Adrenal gland (tissue), 12 donors: ENCODE results near the gene SPOCK3. TPM values are rescaled to one million over a fixed set of nuclear protein-coding genes. Genes with fewer than 3 reads are reported as not detected.
"Not testable (repeated sequence)": the region's sequence is repeated elsewhere in the genome, so short reads cannot be mapped to it uniquely, and the experiment has no call there.

Source experiments
- DNase-seq, 7 donors: peaks; one replicate each; pipeline ENCODE4 v3.0.0-alpha.2; 2019 to 2020
- H3K27ac ChIP-seq, 5 donors: fragments of 200-600 bp; sonication (generic) in 4 of 5; 1 replicate in 3 of 5; 2 replicates in 2 of 5; pipeline versions ENCODE4 v1.5.1 to v1.8.0; 2016 to 2020; ENCODE audit warnings: mild to moderate bottlenecking in 1 of 5
- H3K27me3 ChIP-seq: fragments of 200-600 bp; 2 replicates; pipeline ENCODE4 v1.8.0; 2021
- H3K36me3 ChIP-seq, 2 donors: fragments of 200-600 bp; replicated peaks in 1 of 2; 1 replicate in 1 of 2; 2 replicates in 1 of 2; pipeline versions ENCODE4 v1.5.1 to v1.8.0; 2018 to 2022
- H3K4me1 ChIP-seq, 2 donors: fragments of 200-600 bp; replicated peaks in 1 of 2; 1 replicate in 1 of 2; 2 replicates in 1 of 2; pipeline versions ENCODE4 v1.5.1 to v1.8.0; 2018 to 2021
- H3K4me3 ChIP-seq, 4 donors: fragments of 200-600 bp; sonication (generic) in 3 of 4; one replicate each; pipeline ENCODE4 v1.5.1; 2016 to 2018
- H3K9me3 ChIP-seq, 3 donors: fragments of 200-600 bp; sonication (generic) in 1 of 3; replicated peaks in 1 of 3; 1 replicate in 2 of 3; 2 replicates in 1 of 3; pipeline versions ENCODE4 v1.5.1 to v1.8.0; 2016 to 2021
- POLR2A ChIP-seq, 2 donors: fragments of 450-650 bp; IDR thresholded peaks; one replicate each; pipeline ENCODE4 v1.6.1; 2017; ENCODE audit warnings: antibody characterized with exemption in 2 of 2, mild to moderate bottlenecking in 2 of 2, moderate library complexity in 1 of 2
- WGBS, 4 donors: extraction: QIAGEN DNeasy Blood & Tissue Kit in 2 of 4; methylation state at CpG; one replicate each; pipeline versions ENCODE4 v1.1.5 to v1.1.7; 2013 to 2017; 5-methylcytosine and 5-hydroxymethylcytosine counted together
- intact Hi-C, 2 donors: fragments of 100-400 bp; cut with DNase I; formaldehyde crosslinking; loops; one replicate each; pipeline versions ENCODE4 v1.14.1 to v1.15.0; 2022 to 2023
- polyA plus RNA-seq, 3 donors: library from polyadenylated mRNA; stranded (reverse); fragments of 200-250 nt in 2 of 3; fragments of 350-450 nt in 1 of 3; fragmentation: Illumina TruSeq in 1 of 3; extraction: RNeasy Lipid Tissue Mini Kit (QIAGEN cat#74804) in 1 of 3; gene quantifications; one replicate each; pipeline ENCODE4 v1.2.3, GENCODE V29; 2013 to 2014
- total RNA-seq, 9 donors: library from RNA; depleted of rRNA in 4 of 9; stranded (reverse); fragments of >200 nt in 4 of 9; fragments of 120-200 nt in 1 of 9; fragmentation: NEBNext Ultra II Directional in 1 of 9; extraction: Animal tissue kit (Norgen Biotek cat#: 25700) in 1 of 9; gene quantifications; one replicate each; pipeline versions ENCODE4 v1.1.0 to v1.2.4, GENCODE V29; 2013 to 2023
- TF ChIP-seq, protein P1 (sequence below), 6 experiments: fragments of 450-650 bp in 4 of 6; fragments of 200-600 bp in 2 of 6; sonication (generic) in 1 of 6; IDR thresholded peaks; 1 replicate in 5 of 6; 2 replicates in 1 of 6; pipeline versions ENCODE4 v1.5.1 to v1.8.0; 2016 to 2021; ENCODE audit warnings: antibody characterized with exemption in 6 of 6, mild to moderate bottlenecking in 2 of 6, moderate library complexity in 1 of 6
- donor health status: healthy with polysubstance abuse.
- donor health status: Bipolar disorder and iron deficiency.
- donor health status: DM: yes; HTN: yes; CAD: no.
- donor health status: DM: no; HTN: no; CAD: no.
- donor health status: DM: no; HTN: no; CAD: no.
- donor health status: DM: yes; HTN: yes; CAD: no.

SPOCK3 gene
- total and polyA plus RNA-seq, 12 donors = 0.18 to 30.3 (median 3.0) TPM; not detected in 1

DNA sequence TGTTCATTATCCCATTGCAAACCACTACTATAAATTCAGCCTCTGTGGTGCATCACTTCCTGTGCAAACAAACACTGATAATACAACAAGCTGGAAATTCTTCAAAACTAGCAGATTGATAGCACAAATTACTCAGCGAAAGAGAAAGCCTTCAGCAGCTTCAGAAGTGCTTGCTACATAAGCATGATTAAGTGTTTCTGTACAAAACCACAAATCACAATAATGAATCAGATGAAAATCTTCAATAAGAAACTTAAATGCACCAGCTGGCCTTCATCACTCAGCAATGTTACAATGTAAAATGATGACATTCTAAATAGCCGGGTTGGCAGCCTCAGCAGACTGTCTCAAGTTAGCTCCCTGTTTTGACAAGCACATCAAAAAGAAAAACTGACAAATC is 262.2 kb downstream of the SPOCK3 start:
- Histone ChIP-seq H3K27ac (no peak overlapping the region), H3K4me3 (no peak overlapping the region), H3K4me1 (no peaks in the 10 kb centered on the region), H3K27me3 (no peaks in the 10 kb centered on the region), H3K36me3 (no peaks in the 10 kb centered on the region), H3K9me3 (peaks cover 0 to 5% (median 0%) of the 10 kb centered on the region in 3 donors)
- intact Hi-C loops = no loop called here
- DNase-seq = no peak
- WGBS, 4 donors = 5 to 20% (median 12%) methylated on average over 2 of the region's 2 CpGs
- TF ChIP-seq, protein P1, sequence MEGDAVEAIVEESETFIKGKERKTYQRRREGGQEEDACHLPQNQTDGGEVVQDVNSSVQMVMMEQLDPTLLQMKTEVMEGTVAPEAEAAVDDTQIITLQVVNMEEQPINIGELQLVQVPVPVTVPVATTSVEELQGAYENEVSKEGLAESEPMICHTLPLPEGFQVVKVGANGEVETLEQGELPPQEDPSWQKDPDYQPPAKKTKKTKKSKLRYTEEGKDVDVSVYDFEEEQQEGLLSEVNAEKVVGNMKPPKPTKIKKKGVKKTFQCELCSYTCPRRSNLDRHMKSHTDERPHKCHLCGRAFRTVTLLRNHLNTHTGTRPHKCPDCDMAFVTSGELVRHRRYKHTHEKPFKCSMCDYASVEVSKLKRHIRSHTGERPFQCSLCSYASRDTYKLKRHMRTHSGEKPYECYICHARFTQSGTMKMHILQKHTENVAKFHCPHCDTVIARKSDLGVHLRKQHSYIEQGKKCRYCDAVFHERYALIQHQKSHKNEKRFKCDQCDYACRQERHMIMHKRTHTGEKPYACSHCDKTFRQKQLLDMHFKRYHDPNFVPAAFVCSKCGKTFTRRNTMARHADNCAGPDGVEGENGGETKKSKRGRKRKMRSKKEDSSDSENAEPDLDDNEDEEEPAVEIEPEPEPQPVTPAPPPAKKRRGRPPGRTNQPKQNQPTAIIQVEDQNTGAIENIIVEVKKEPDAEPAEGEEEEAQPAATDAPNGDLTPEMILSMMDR (IDR thresholded peaks at IDR 0.05) = no peak
- TF ChIP-seq POLR2A (IDR thresholded peaks at IDR 0.05) = no peak

DNA sequence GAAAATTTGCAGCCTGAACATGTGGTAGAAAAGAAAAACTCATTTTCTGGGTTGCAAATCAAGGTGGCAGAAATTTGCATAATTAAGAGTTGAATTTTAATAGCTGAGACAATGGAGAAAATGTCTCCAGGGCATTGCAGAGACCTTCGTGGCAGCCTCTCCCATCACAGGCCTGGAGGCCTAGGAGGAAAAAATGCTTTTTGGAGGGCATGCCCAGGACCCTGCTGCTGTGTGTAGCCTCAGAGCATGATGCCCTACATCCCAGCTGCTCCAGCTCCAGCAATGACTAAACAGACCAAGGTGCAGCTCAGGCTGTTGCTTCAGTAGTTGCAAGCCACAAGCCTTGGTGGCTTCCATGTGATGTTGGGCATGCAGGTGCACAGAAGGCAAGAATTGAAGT is 266.1 kb downstream of the SPOCK3 start:
- DNase-seq, H3K27ac ChIP-seq, H3K9me3 ChIP-seq, H3K27me3 ChIP-seq, H3K4me3 ChIP-seq, H3K36me3 ChIP-seq, H3K4me1 ChIP-seq, intact Hi-C loops: not testable (repeated sequence)
- WGBS, 4 donors = 50 to 71% (median 61%) methylated on average over 1 of the region's 1 CpG

DNA sequence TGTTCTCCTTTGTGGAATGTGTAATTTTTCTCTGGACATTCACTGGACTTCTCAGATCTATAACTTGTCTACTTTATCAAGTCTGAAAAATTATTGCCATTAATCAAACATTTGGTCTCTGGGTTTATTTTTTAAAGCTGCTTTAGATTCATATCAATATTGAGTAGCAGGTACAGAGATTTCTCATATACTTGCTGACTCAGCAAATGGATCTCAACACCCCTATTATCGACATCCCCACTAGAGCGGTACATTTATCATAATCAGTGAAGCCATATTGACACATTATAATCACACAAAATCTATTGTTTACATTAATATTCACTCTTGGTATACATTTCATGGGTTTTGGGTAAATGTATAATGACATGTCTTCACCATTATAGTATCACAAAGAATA is 268.7 kb downstream of the SPOCK3 start:
- no peaks in the 10 kb centered on the region for H3K9me3 ChIP-seq
- H3K27ac ChIP-seq = no peak overlapping the region
- no peaks in the 10 kb centered on the region for H3K36me3 ChIP-seq
- no peak overlapping the region for H3K4me3 ChIP-seq
- WGBS, 4 donors = 86 to 96% (median 89%) methylated on average over 2 of the region's 2 CpGs
- intact Hi-C loops = no loop called here
- no peaks in the 10 kb centered on the region for H3K27me3 ChIP-seq
- no peak for DNase-seq
- TF ChIP-seq POLR2A (IDR thresholded peaks at IDR 0.05) = no peak
- TF ChIP-seq, protein P1 (IDR thresholded peaks at IDR 0.05) = no peak
- no peaks in the 10 kb centered on the region for H3K4me1 ChIP-seq

DNA sequence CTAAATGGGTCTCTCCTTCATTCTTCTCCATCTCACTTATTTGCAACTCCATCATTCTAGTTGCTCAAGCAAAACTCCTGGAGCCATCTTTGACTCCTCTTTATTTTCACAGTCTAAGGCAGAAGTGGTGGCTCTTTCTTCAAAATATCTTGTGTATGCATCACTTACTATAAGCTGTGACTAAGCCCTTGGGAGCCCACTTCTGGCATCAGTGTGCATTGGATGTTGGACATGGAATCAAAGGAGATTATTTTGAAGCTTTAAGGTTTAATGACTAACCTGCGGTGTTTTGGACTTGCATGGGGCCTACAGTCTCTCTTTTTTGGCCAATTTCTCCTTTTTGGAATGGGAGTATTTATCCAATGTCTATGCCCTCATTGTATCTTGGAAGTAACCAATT is 276.8 kb downstream of the SPOCK3 start:
- Histone ChIP-seq H3K27ac (no peak overlapping the region), H3K4me1 (no peaks in the 10 kb centered on the region), H3K9me3 (no peaks in the 10 kb centered on the region), H3K36me3 (no peaks in the 10 kb centered on the region), H3K4me3 (no peak overlapping the region), H3K27me3 (no peaks in the 10 kb centered on the region)
- DNase-seq = no peak
- intact Hi-C loops = no loop called here
- WGBS, 4 donors = 76 to 88% (median 82%) methylated on average over 1 of the region's 1 CpG
- no peak for TF ChIP-seq POLR2A (IDR thresholded peaks at IDR 0.05)
- TF ChIP-seq, protein P1 (IDR thresholded peaks at IDR 0.05) = no peak

DNA sequence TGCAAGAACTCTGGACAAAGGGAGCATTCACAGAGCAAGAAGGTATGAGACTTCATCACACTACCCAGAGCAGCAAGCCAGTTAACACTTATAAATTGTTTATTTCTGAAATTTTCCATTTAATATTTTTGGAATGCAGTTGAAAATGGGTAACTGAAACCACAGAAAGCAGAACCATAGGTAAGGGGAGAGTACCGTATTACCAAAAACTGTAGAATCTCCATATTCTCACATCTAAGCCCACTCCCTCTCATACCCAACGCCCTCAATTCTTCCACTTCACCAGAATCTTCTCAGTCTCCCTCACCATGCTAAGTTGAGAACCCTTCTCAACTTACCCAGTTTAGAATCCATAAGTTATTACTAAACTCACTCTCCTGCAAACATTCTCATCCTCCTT is 277.8 kb downstream of the SPOCK3 start:
- Histone ChIP-seq H3K27ac (no peak overlapping the region), H3K4me3 (no peak overlapping the region), H3K27me3 (no peaks in the 10 kb centered on the region), H3K9me3 (no peaks in the 10 kb centered on the region), H3K36me3 (no peaks in the 10 kb centered on the region), H3K4me1 (no peaks in the 10 kb centered on the region)
- no peak for TF ChIP-seq POLR2A (IDR thresholded peaks at IDR 0.05)
- TF ChIP-seq, protein P1 (IDR thresholded peaks at IDR 0.05) = no peak
- intact Hi-C loops = no loop called here
- no peak for DNase-seq
- WGBS, 4 donors = 69 to 77% (median 74%) methylated on average over 2 of the region's 2 CpGs
